ENCODE results near the gene LAMB4.
"Not testable (repeated sequence)": the region's sequence is repeated elsewhere in the genome, so short reads cannot be mapped to it uniquely, and the experiment has no call there.

Gene LAMB4

DNA sequence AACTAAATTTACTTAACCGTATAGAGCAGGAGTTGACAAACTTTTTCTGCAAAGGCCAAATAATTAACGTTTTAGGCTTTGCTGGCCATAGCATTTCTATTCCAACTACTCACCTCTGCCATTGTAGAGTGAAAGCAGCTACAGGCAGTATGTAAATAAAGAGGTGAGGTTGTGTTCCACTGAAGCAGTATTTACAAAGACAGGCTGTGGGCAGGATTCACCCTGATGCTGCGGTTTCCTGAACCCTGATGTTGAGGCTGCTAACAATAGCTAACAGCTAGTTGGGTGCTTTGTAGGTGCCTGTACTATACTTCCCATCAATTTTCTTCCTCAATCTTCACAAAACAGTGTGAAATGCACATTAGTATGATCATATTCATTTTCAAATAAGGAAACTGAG is 80.2 kb downstream of the LAMB4 start:
- no peak for DNase-seq (ENCODE audit: low read depth in 1 of 2, low spot score in 1 of 2)

DNA sequence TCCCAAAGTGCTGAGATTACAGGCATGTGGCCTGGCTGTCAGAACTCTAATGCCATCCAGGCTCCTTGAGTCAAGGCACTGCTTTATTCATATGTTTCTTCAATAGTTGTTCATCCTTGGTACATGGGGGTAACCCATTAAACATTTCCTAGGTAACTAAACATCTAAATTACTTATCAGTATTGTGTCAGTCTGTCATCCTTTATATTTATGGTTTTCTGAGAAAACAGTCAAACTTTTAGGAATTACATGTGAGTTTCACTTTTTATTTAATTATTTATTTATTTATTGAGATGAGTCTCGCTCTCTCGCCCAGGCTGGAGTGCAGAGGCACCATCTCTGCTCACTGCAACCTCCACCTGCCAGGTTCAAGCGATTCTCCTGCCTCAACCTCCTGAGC is 81.7 kb downstream of the LAMB4 start:
- no peak for DNase-seq (ENCODE audit: low read depth in 1 of 2, low spot score in 1 of 2)

DNA sequence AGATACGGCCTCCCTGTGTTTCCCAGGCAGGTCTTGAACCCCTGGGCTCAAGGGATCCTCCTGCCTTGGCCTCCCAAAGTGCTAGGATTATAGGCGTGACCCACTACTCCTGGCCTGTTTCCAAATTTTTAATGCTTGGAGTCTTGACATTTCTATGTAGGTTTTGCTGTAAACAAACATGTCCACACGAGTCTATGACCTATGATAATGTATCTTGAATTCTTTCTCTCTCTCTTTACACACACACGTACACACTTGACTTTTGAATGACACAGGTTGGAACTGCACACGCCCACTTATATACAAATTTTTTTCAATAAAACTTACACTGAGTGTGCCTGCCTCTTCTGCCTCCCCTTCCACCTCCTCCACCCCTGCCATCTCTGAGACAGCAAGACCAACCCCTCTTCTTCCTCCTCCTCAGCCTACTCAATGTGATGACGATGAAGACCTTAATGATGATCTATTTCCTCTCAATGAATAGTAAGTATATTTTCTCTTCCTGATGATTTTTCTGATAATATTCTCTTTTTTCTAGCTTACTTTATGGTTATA is 83.1 kb downstream of the LAMB4 start:
- no peak for DNase-seq (ENCODE audit: low read depth in 1 of 2, low spot score in 1 of 2)

DNA sequence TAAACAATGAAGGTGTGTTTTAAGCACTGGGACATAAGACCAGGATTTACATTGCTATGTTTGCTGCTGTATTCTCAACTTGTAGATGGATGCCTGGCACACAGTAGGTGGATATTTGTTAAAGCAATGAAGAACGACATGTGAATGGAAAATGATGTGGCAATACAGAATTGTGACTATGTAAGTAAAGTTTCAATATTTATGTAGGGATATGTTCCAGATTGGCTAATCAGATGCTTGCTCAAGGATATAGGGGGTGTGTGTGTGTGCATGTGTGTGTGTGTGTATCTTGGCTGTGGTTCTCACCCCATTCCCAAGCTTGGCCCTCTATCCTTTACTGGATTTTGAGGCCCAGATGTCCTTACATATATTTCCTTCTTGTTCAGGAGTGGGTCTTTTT is 84.5 kb downstream of the LAMB4 start:
- no peak for DNase-seq (ENCODE audit: low read depth in 1 of 2, low spot score in 1 of 2)

DNA sequence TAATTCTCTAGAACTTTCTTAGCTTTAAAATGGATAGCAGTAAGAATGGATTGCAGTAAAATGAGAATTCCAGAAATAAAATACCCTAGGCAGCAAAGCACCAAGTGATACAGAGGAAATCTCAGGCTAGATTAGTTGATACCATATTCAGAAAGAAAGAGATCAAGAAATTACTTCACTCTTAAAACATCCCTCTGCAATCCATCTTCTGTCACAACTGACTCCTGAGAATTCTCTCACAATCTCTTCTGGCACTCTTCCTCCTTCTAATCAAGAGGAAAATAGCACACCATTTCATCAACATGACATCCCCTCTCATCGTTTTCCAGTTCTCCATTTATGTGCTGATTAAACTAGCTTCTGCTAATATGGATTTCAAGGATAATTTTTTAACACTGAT is 85.0 kb downstream of the LAMB4 start:
- no peak for DNase-seq (ENCODE audit: low read depth in 1 of 2, low spot score in 1 of 2)

DNA sequence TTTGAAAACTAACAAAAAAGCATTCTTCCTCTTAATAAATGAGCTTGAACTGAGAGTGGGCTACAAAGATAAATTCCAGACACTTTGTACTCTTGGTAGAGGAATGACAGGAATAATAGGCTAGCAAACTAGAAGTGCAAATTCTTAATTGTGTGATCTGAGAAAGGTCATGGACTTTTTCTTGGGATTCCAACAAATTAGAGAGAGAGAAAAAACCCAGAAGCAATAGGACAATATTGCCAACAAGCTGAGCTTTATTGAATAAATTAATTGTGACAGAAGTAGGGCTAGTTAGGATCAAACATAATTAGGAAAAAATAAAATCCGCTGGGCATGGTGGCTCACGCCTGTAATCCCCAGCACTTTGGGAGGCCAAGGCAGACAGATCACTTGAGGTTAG is 85.8 kb downstream of the LAMB4 start:
- no peak for DNase-seq (ENCODE audit: low read depth in 1 of 2, low spot score in 1 of 2)

DNA sequence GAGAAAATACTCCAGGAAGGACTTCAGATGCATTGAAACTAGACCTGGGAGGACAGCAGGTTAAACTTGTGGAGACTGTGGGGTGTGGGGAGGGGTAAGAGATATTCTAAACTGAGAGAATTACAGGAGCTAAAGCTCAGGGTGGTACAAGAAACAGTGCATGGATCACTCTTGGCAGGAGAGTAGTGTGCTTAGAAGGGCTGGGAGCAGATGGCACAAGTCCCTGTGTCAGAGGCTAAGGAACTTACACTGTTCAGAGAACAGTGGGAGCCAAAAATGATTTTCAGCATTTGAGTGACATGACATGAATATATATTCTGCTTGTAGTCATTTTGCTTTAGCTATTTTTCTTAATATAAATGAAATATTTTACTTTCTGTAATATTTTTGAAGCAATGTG is 91.2 kb downstream of the LAMB4 start:
- no peak for DNase-seq (ENCODE audit: low read depth in 1 of 2, low spot score in 1 of 2)

DNA sequence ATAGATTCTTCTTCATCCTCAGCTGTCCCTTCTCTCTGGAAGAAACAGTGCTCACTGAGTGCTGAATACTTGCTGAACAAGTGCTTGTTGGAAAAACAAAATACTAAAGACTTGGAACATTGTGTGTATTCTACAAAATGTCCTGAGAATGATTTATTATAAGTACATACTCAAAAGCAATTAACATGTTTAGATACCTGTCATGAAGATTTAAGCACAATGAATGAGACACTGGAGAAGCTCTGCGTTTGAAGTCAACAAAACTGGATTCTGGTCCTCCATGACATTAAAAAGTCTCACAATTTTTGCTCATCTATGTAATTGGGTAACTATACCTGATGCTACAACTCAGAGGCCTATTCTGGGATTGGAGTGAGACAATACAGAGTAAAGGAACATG is 92.4 kb downstream of the LAMB4 start:
- DNase-seq (ENCODE audit: low read depth in 1 of 2, low spot score in 1 of 2) = no peak

DNA sequence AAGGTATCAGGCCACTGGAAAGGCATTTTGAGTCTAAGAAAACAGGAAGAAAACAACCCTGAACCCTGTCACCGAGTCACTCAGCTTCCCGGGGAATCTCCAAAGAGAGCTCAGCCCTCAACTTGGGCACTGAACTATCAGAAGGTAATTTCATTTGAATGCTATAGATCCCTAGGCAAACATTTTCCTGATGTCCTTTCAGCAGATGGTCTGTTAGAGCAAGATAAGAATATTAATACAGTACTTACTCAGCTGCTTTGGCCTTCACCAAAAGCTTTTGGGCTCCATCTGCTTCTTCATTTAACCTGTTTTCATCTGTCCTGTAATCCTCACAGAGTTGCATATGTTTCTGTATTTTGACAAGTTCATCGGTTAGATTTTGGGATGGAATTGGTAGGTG is 93.0 kb downstream of the LAMB4 start:
- no peak for DNase-seq (ENCODE audit: low read depth in 1 of 2, low spot score in 1 of 2)

DNA sequence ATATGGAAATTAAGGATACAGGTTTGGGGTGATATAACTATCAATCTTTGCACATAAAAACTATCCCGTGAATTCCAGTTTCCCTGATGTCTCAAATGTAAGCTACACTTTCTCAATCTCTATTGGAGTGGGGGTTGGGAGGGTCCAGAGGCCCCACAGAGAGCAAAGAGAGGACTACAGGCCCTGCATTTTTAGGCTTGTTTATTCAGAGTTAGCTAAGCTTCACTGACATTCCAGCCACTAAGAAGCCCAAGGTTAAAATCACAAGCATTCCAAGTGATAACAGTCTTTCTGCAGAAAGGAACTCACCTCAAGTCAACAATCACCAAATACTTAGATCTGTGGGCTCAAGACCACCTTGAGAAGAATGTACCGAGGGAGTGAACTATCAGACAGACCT is 95.6 kb downstream of the LAMB4 start:
- no peak for DNase-seq (ENCODE audit: low read depth in 1 of 2, low spot score in 1 of 2)

DNA sequence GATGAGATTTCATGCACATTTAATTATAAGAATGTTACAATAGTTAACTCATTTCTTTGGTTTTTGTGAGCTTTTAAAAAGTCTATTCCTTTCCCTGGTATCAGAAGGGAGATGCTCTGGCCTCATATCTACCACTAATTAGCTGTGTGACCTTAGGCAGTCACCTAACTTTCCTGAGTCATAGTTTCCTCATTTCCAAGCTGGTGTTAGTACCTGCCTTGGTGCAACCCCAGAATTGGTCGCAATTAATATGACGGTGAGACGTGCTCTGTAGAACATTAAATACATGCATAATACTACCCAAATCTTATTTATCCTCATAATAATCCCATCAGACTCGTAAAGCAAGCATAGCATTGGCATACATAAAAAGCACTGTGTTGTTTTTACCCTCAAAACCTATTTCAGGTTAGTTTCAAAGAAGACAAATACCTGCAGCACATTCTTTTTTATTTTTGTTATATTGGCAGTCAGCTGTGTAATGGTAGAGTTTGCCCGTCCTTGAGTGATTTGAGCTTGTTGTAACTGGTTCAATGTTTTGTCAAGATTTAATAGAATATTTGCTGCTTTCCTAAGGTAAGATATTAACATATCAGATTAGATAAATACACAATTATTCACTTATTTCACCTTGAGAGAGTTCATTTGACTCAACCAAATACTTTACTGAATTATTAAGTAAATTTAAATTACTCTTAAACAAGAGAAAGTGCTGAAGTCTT is 96.2 kb downstream of the LAMB4 start:
- no peak for DNase-seq (ENCODE audit: low read depth in 1 of 2, low spot score in 1 of 2)

DNA sequence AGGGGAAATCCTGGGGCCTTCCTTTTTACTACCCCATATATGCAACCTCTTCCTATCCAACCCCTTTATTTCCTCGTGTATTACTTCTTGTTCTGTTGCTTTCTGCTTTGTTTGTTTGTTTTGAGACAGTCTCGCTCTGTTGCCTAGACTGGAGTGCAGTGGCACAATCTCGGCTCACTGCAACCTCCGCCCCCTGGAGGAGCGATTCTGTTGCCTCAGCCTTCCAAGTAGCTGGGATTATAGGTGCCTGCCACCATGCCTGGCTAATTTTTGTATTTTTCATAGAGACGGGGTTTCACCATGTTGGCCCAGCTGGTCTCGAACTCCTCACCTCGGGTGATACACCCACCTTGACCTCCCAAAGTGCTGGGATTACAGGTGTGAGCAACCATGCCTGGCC is 96.9 kb downstream of the LAMB4 start:
- not testable (repeated sequence) for DNase-seq (ENCODE audit: low read depth in 1 of 2, low spot score in 1 of 2)

DNA sequence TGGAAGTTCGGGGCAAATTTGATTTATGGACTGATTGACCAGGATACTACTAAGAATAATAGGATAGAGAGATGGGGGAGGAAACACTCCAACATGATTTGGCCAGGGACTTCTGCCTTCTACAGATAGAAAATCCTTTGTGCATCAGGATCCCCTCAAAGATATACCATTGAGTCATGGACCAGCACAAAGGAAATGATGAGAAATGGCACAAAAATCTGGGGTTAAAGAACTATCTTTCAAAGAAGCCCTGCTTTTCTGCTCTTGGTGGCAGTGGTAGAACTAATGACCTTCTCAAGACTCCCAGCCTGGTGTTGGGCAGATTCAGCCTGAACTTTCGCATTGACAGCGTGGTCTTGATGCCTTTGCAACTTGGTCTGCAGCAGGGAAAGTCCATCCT is 99.6 kb downstream of the LAMB4 start:
- DNase-seq (ENCODE audit: low read depth in 1 of 2, low spot score in 1 of 2) = no peak

DNA sequence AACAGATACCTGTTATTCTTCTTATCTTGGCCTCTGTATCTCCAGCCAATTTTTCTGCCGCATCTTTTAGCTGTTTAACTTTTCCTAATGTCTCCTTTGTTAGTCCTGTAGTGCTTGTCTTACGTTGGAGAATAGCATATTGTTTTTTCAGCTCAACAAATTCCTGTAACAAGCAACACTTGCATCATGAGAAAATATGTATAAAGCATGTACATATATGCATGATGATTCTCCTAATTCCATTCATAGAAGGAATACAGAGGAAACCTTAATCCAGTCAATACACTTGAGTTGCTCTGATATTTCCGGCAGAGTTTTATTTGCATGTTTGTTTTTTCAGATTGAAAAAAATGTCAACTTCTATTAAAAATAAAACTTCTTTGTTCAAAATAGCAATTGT is 101.1 kb downstream of the LAMB4 start:
- no peak for DNase-seq (ENCODE audit: low read depth in 1 of 2, low spot score in 1 of 2)

DNA sequence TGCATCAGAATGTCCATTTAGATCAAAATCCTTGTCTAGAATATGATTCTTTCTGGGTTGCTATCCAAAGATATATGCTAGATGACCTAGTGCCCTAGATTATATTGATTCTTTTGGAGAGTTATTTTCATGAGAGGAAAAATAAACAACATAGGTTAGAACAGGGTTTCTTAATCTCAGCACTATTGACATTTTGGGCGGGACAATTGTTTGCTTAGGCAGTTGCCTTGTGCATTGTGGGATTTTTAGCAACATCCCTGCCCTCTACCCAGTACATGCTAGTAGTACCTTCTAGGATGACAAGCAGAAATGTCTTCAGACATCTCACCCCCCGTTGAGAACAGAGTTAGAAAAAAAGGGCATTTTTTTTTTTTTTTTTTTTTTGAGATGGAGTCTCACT is 102.0 kb downstream of the LAMB4 start:
- DNase-seq (ENCODE audit: low read depth in 1 of 2, low spot score in 1 of 2) = no peak

DNA sequence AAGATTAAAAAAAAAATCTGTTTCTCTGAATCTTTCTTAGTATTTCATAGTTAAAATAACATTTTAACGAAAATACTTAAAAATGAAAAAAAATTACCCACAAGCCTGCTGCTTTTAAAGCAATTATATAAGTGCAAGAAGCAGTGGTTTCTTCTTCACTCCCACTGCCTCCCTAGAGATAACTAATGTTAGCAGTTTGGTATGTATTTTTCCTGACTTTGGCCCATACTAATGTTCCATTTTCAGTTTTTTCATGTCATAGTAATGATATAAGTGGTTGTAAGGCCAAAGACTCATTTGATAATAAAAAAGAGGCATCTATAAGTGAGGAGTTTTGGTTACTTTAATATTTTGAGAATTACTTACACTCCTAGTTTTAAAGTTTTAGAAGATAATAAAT is 102.9 kb downstream of the LAMB4 start:
- no peak for DNase-seq (ENCODE audit: low read depth in 1 of 2, low spot score in 1 of 2)

DNA sequence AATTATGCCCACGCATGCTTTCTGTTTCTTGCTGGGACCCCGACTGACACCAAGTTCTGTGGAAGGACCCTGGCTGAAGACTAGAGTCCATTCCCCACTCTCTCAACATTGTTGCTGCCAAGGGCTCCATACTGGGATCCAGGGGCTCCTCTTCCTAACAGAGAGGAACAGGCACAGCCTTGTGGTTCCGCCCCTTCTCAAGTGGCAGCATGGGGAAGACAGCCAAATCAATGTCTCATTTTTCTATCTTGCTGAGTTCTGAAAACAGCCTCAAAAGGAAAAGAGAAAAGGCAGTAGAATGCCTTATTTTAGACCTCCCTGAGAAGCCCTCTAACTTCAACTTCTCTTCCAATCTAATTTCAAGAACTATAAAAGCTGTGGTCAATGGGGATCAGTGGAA is 103.5 kb downstream of the LAMB4 start:
- DNase-seq (ENCODE audit: low read depth in 1 of 2, low spot score in 1 of 2) = no peak

DNA sequence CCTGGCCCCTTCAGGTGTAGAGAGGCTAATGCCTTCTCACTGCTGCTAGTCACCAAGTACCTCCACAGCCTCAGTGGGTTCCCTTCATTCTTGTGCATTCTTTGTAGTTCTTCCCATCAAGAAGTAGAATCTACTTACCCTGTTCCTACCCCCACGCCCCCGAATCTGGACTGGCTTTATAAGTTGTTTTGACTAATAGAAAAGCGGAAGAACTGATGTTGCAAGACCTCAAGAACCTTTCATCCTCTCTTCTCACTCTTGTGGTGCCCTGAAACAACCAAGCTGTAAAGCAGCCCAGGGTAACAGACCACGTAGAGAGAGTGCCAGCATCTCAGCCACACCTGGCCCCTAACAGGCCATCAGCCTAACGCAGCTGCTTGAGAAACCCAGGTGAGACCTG is 104.0 kb downstream of the LAMB4 start:
- DNase-seq (ENCODE audit: low read depth in 1 of 2, low spot score in 1 of 2) = no peak

DNA sequence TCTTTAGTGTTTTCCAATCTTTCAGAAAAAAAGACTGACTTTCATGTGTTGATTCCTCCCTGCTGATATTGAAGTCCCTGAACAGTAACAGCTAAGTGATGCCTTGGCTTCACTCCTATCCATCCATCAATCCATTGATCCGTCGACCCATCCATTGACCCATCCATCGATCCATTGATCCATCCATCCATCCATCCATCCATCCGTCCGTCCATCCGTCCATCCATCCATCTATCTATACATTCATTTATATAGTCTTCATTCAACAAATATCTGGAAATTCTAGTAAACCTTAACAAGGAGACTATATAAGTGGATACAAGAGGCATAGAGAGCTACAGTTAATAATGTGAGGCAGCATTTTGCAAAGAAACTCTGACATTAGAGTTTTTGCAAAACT is 105.6 kb downstream of the LAMB4 start:
- no peak for DNase-seq (ENCODE audit: low read depth in 1 of 2, low spot score in 1 of 2)

DNA sequence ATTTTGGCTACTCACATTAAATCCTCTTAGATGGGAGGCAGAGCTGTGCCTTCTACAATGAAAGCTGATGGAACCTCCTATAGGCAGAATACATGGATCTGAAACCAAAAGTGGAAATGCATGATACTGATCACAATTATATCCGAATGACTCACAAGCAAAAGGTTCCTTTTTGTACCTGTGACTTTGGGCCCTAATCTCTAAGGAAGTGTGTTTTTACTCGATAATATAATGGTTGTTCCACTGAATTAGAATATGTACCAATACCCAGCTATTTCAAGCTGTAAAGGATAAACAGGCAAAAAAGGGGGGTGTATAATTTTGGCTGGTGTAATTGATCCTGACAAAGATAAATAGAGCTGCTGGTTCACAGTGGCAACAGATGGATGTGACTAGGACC is 109.6 kb downstream of the LAMB4 start:
- no peak for DNase-seq (ENCODE audit: low read depth in 1 of 2, low spot score in 1 of 2)

DNA sequence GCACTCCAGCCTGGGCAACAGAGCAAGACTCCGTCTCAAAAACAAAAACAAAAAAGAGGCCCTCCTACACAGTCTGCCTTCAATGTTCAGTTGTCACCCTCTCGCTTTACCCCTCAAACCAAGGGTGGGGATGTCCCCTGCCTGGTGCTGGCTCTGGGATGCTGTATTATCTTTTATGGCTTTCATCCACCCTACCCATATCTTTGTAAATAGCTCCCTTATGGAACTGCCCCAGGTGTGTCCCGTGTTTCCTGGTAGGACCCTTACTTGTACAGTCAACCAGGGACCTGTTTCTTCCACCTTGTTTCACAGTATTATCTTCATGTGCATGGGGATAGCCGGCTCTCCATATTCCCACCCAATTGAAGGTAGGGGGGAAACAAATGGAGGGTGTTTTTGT is 111.5 kb downstream of the LAMB4 start:
- no peak for DNase-seq (ENCODE audit: low read depth in 1 of 2, low spot score in 1 of 2)

DNA sequence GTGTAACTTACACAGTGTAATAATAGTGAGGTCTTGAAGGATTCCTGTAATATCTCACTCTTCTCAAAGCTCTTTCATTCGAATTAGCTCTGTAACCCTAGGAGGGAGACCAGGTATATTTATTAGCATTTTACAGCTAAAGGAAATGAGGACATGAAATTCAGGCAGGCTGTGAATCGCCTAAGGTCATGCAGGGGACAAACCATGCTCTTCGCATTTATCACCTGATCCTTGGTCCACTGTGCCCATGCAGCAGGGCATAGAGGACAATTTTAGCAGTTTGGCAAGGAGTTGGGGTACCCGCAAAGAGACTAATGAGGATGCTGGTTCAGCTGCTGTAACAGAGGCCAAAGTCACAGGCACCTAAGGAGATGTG is 112.4 kb downstream of the LAMB4 start:
- no peak for DNase-seq (ENCODE audit: low read depth in 1 of 2, low spot score in 1 of 2)
